ENCODE results near the gene RBBP4.

RBBP4 gene

GRCh38 chr1:32713081-32713480, 62.1 kb downstream of the RBBP4 start:
- Mint-ChIP-seq H3K36me3 (ENCODE audit: low read depth) (no peaks in the 10 kb centered on the region), H3K9me3 (no peaks in the 10 kb centered on the region), H3K27ac (peak overlapping the region; percentile 39), H3K27me3 (ENCODE audit: low read depth, poor library complexity) (no peaks in the 10 kb centered on the region), H3K4me1 (peaks cover 45% of the 10 kb centered on the region), H3K4me3 (no peak overlapping the region)
- no peak for DNase-seq
- TF ChIP-seq CTCF (IDR thresholded peaks at IDR 0.05), result no peak

- Mint-ChIP-seq H3K36me3 (ENCODE audit: low read depth) (no peaks in the 10 kb centered on the region), H3K4me1 (peaks cover 42% of the 10 kb centered on the region), H3K9me3 (no peaks in the 10 kb centered on the region), H3K27me3 (ENCODE audit: low read depth, poor library complexity) (no peaks in the 10 kb centered on the region), H3K27ac (no peak overlapping the region), H3K4me3 (no peak overlapping the region)
- no peak for DNase-seq
- no peak for TF ChIP-seq CTCF (IDR thresholded peaks at IDR 0.05)
Measured at GRCh38 chr1:32714277-32714676, 63.3 kb downstream of the RBBP4 start.

GRCh38 chr1:32715901-32716311, 64.9 kb downstream of the RBBP4 start:
- Mint-ChIP-seq H3K9me3 (no peaks in the 10 kb centered on the region), H3K27me3 (ENCODE audit: low read depth, poor library complexity) (no peaks in the 10 kb centered on the region), H3K27ac (no peak overlapping the region), H3K4me3 (no peak overlapping the region), H3K36me3 (ENCODE audit: low read depth) (no peaks in the 10 kb centered on the region), H3K4me1 (peaks cover 38% of the 10 kb centered on the region)
- DNase-seq, result no peak
- no peak for TF ChIP-seq CTCF (IDR thresholded peaks at IDR 0.05)

GRCh38 chr1:32716312-32717148, 65.5 kb downstream of the RBBP4 start:
- H3K36me3 Mint-ChIP-seq (ENCODE audit: low read depth), result no peaks in the 10 kb centered on the region
- peak; percentile 74 for DNase-seq

GRCh38 chr1:32717503-32717902, 66.5 kb downstream of the RBBP4 start:
- DNase-seq, result no peak
- H3K27me3 Mint-ChIP-seq (ENCODE audit: low read depth, poor library complexity), result peaks cover 3% of the 10 kb centered on the region
- no peaks in the 10 kb centered on the region for H3K9me3 Mint-ChIP-seq
- no peaks in the 10 kb centered on the region for H3K36me3 Mint-ChIP-seq (ENCODE audit: low read depth)
- H3K27ac Mint-ChIP-seq, result no peak overlapping the region
- H3K4me3 Mint-ChIP-seq, result no peak overlapping the region
- TF ChIP-seq CTCF (IDR thresholded peaks at IDR 0.05), result no peak
- H3K4me1 Mint-ChIP-seq, result peaks cover 47% of the 10 kb centered on the region

More at GRCh38 chr1:32716312-32717148, 65.5 kb downstream of the RBBP4 start:
- H3K9me3 Mint-ChIP-seq, result no peaks in the 10 kb centered on the region
- H3K4me3 Mint-ChIP-seq, result no peak overlapping the region
- peak overlapping the region; percentile 51 for H3K27ac Mint-ChIP-seq
- no peak for TF ChIP-seq CTCF (IDR thresholded peaks at IDR 0.05)
- H3K4me1 Mint-ChIP-seq, result peaks cover 43% of the 10 kb centered on the region
- no peaks in the 10 kb centered on the region for H3K27me3 Mint-ChIP-seq (ENCODE audit: low read depth, poor library complexity)

- TF ChIP-seq CTCF (IDR thresholded peaks at IDR 0.05), result no peak
- no peaks in the 10 kb centered on the region for H3K9me3 Mint-ChIP-seq
- no peaks in the 10 kb centered on the region for H3K36me3 Mint-ChIP-seq (ENCODE audit: low read depth)
- peaks cover 7% of the 10 kb centered on the region for H3K27me3 Mint-ChIP-seq (ENCODE audit: low read depth, poor library complexity)
- no peak overlapping the region for H3K4me3 Mint-ChIP-seq
- H3K4me1 Mint-ChIP-seq, result peaks cover 46% of the 10 kb centered on the region
- DNase-seq, result no peak
- H3K27ac Mint-ChIP-seq, result no peak overlapping the region
Measured at GRCh38 chr1:32718036-32718435, 67.0 kb downstream of the RBBP4 start.

Data from nephron progenitor cell (in vitro differentiated cells).